Stomach (tissue), 4 donors: ENCODE measurements around the gene ODAPH.

Experiments used
- CTCF ChIP-seq, 7 experiments: fragments of 450-650 bp in 4 of 7; fragments of 200-600 bp in 3 of 7; sonication (generic) in 3 of 7; IDR thresholded peaks; one replicate each; pipeline ENCODE4 v1.5.1; 2016 to 2019; ENCODE audit warnings: antibody characterized with exemption in 7 of 7, control low read depth in 2 of 7, mild to moderate bottlenecking in 1 of 7
- EP300 ChIP-seq: sonication (generic); formaldehyde crosslinking; IDR thresholded peaks from one replicate; pipeline ENCODE4 v1.6.1; 2017; ENCODE audit warnings: antibody characterized with exemption
- POLR2A ChIP-seq, 4 donors: fragments of 450-650 bp; IDR thresholded peaks; one replicate each; pipeline ENCODE4 v1.6.1; 2016; ENCODE audit warnings: antibody characterized with exemption in 4 of 4, control low read depth in 2 of 4, mild to moderate bottlenecking in 1 of 4, moderate library complexity in 1 of 4
- POLR2AphosphoS5 ChIP-seq, 3 donors: sonication (generic); formaldehyde crosslinking; IDR thresholded peaks; one replicate each; pipeline ENCODE4 v1.6.1; 2016; ENCODE audit warnings: antibody characterized with exemption in 3 of 3

- TF ChIP-seq POLR2AphosphoS5 (IDR thresholded peaks at IDR 0.05) (no peak), CTCF (IDR thresholded peaks at IDR 0.05) (no peak), EP300 (no peak), POLR2A (IDR thresholded peaks at IDR 0.05) (no peak)
These were observed 39.7 kb upstream of the ODAPH start for GRCh38 chr4:75516144-75516543.
